Peyer's patch (tissue), 4 donors: ENCODE measurements around the gene STIM2. TPM values are rescaled to one million over a fixed set of nuclear protein-coding genes. Genes with fewer than 3 reads are reported as not detected.
A peak's percentile ranks its signal among the peaks of the same experiment; 100 is the strongest.

ENCODE experiments used
- DNase-seq, 3 donors: peaks; one replicate each; pipeline ENCODE4 v3.0.0-alpha.2; 2017 to 2019
- H3K27ac ChIP-seq, 4 donors: fragments of 200-600 bp; sonication (generic); one replicate each; pipeline ENCODE4 v1.5.1; 2016 to 2019
- H3K27me3 ChIP-seq, 2 donors: fragments of 200-600 bp; sonication (generic); one replicate each; pipeline ENCODE4 v1.5.1; 2019
- H3K36me3 ChIP-seq, 3 donors: fragments of 200-600 bp; sonication (generic); one replicate each; pipeline ENCODE4 v1.5.1; 2016 to 2019
- H3K4me1 ChIP-seq, 4 donors: fragments of 200-600 bp; sonication (generic); one replicate each; pipeline ENCODE4 v1.5.1; 2016 to 2019
- H3K4me3 ChIP-seq, 4 donors: fragments of 200-600 bp; sonication (generic); 1 replicate in 3 of 4; 2 replicates in 1 of 4; pipeline ENCODE4 v1.5.1; 2016 to 2019; ENCODE audit warnings: mild to moderate bottlenecking in 1 of 4
- H3K9me3 ChIP-seq, 4 donors: fragments of 200-600 bp; sonication (generic); one replicate each; pipeline ENCODE4 v1.5.1; 2016 to 2019; ENCODE audit warnings: mild to moderate bottlenecking in 1 of 4
- POLR2A ChIP-seq, 2 donors: fragments of 450-650 bp; IDR thresholded peaks; one replicate each; pipeline ENCODE4 v1.5.1; 2017; ENCODE audit warnings: antibody characterized with exemption in 2 of 2, mild to moderate bottlenecking in 2 of 2, moderate library complexity in 2 of 2
- total RNA-seq, 4 donors: library from RNA; depleted of rRNA; stranded (reverse); fragments of >200 nt; gene quantifications; one replicate each; pipeline ENCODE4 v1.1.0, GENCODE V29; 2016
- TF ChIP-seq, protein P1 (sequence below), 6 experiments: fragments of 450-650 bp in 4 of 6; fragments of 200-600 bp in 2 of 6; sonication (generic) in 1 of 6; IDR thresholded peaks; one replicate each; pipeline ENCODE4 v1.5.1; 2017 to 2019; ENCODE audit warnings: antibody characterized with exemption in 6 of 6, mild to moderate bottlenecking in 3 of 6, moderate library complexity in 1 of 6

Gene STIM2
- total RNA-seq, 4 donors from 2014 or later = 35.7 to 82.5 (median 39.2) TPM

GRCh38 chr4:26942871-26943270 is 82.2 kb downstream of the STIM2 start:
- H3K4me1 ChIP-seq = peaks cover 0 to 5% (median 0%) of the 10 kb centered on the region in 4 donors
- no peak for DNase-seq
- no peaks in the 10 kb centered on the region for H3K36me3 ChIP-seq
- H3K27me3 ChIP-seq = no peaks in the 10 kb centered on the region
- H3K9me3 ChIP-seq = no peaks in the 10 kb centered on the region
- H3K27ac ChIP-seq = no peak overlapping the region
- TF ChIP-seq POLR2A (IDR thresholded peaks at IDR 0.05) = no peak
- TF ChIP-seq, protein P1, sequence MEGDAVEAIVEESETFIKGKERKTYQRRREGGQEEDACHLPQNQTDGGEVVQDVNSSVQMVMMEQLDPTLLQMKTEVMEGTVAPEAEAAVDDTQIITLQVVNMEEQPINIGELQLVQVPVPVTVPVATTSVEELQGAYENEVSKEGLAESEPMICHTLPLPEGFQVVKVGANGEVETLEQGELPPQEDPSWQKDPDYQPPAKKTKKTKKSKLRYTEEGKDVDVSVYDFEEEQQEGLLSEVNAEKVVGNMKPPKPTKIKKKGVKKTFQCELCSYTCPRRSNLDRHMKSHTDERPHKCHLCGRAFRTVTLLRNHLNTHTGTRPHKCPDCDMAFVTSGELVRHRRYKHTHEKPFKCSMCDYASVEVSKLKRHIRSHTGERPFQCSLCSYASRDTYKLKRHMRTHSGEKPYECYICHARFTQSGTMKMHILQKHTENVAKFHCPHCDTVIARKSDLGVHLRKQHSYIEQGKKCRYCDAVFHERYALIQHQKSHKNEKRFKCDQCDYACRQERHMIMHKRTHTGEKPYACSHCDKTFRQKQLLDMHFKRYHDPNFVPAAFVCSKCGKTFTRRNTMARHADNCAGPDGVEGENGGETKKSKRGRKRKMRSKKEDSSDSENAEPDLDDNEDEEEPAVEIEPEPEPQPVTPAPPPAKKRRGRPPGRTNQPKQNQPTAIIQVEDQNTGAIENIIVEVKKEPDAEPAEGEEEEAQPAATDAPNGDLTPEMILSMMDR (IDR thresholded peaks at IDR 0.05) = no peak
- no peak overlapping the region for H3K4me3 ChIP-seq

DNA sequence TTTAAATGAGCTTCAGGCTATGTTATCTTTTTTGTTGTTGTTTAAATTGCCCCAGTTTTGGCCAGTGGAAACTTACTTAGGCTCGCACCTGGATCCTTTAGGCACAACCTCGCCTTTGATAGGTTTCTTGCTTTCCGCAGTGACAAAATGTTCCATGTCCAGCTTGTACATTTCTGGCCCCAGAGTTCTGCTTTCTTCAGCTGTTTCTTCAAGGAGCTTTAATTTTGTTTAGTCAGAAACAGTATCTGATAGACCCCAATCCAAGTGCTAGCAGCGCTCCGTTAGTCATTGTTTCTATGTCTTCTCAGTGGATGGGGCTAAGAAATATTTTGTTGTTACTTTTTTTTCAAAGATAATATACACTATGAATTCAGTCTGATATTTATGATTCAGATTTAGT is 82.8 kb downstream of the STIM2 start:
- no peak for DNase-seq
- H3K9me3 ChIP-seq = no peaks in the 10 kb centered on the region
- H3K4me1 ChIP-seq = peaks cover 0 to 5% (median 0%) of the 10 kb centered on the region in 4 donors
- peak overlapping the region in 1 of 4 donors; percentile 2 for H3K27ac ChIP-seq
- no peaks in the 10 kb centered on the region for H3K36me3 ChIP-seq
- TF ChIP-seq POLR2A (IDR thresholded peaks at IDR 0.05) = no peak
- TF ChIP-seq, protein P1 (IDR thresholded peaks at IDR 0.05) = no peak
- H3K4me3 ChIP-seq = no peak overlapping the region
- H3K27me3 ChIP-seq = no peaks in the 10 kb centered on the region

- no peaks in the 10 kb centered on the region for H3K27me3 ChIP-seq
- no peaks in the 10 kb centered on the region for H3K9me3 ChIP-seq
- no peak for DNase-seq
- TF ChIP-seq, protein P1 (IDR thresholded peaks at IDR 0.05) = no peak
- TF ChIP-seq POLR2A (IDR thresholded peaks at IDR 0.05) = no peak
- no peaks in the 10 kb centered on the region for H3K36me3 ChIP-seq
- H3K27ac ChIP-seq = no peak overlapping the region
- no peaks in the 10 kb centered on the region for H3K4me1 ChIP-seq
- no peak overlapping the region for H3K4me3 ChIP-seq
Observed at GRCh38 chr4:26945794-26946193, 85.2 kb downstream of the STIM2 start.

DNA sequence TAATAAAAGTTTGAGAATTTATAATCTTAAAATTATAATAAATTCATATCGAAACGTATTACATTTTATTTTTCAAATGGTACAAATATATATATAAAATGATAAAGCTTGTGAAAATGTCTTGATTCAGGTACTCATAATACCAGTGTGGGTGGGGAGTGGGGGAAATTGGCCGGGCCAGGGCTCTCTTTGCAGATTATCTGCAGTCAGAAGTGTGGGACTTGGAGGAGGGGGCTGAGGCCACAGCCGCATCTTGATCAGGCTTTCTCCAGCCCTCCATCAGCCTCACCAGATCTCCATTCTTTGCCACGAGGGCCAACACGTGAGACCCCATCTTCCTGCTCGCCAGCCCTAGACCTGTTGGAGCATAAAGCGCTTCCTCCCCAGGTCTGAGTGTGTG is 86.7 kb downstream of the STIM2 start:
- H3K36me3 ChIP-seq = no peaks in the 10 kb centered on the region

GRCh38 chr4:26950446-26950845 is 89.8 kb downstream of the STIM2 start:
- Histone ChIP-seq H3K4me1 (no peaks in the 10 kb centered on the region), H3K9me3 (no peaks in the 10 kb centered on the region), H3K4me3 (no peak overlapping the region), H3K27me3 (no peaks in the 10 kb centered on the region), H3K36me3 (no peaks in the 10 kb centered on the region), H3K27ac (no peak overlapping the region)
- TF ChIP-seq, protein P1 (IDR thresholded peaks at IDR 0.05) = no peak
- TF ChIP-seq POLR2A (IDR thresholded peaks at IDR 0.05) = no peak
- no peak for DNase-seq

More for the DNA sequence above, 86.7 kb downstream of the STIM2 start:
- Histone ChIP-seq H3K4me1 (no peaks in the 10 kb centered on the region), H3K27ac (no peak overlapping the region), H3K9me3 (no peaks in the 10 kb centered on the region), H3K27me3 (no peaks in the 10 kb centered on the region), H3K4me3 (no peak overlapping the region)
- TF ChIP-seq POLR2A (IDR thresholded peaks at IDR 0.05) = no peak
- TF ChIP-seq, protein P1 (IDR thresholded peaks at IDR 0.05) = no peak
- no peak for DNase-seq

DNA sequence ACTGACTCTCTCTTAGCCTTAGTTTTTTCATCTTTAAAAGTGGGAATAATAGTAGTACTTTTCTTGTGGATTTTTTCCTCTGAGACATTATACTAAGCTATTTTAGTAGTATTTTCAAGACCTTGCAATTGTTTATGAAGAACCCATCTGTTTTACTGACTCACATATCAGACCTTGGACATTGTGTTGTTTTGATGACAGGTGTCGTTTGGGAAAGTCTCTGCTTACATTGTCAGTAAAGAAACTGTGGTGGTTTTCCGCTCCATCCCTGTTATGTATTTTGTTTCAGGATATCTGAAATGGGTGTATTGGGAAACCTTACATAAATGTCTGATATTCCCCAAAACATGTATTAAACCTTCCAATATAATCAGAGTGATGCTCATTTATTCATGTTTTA is 92.2 kb downstream of the STIM2 start:
- H3K4me1 ChIP-seq = no peaks in the 10 kb centered on the region
- H3K4me3 ChIP-seq = no peak overlapping the region
- H3K27ac ChIP-seq = no peak overlapping the region
- no peak for DNase-seq
- no peaks in the 10 kb centered on the region for H3K27me3 ChIP-seq
- no peaks in the 10 kb centered on the region for H3K36me3 ChIP-seq
- H3K9me3 ChIP-seq = no peaks in the 10 kb centered on the region
- no peak for TF ChIP-seq POLR2A (IDR thresholded peaks at IDR 0.05)
- TF ChIP-seq, protein P1 (IDR thresholded peaks at IDR 0.05) = no peak
